ENCODE data around the gene C5orf63.
"Not testable (repeated sequence)": the region's sequence is repeated elsewhere in the genome, so short reads cannot be mapped to it uniquely, and the experiment has no call there.

The C5orf63 gene

DNA sequence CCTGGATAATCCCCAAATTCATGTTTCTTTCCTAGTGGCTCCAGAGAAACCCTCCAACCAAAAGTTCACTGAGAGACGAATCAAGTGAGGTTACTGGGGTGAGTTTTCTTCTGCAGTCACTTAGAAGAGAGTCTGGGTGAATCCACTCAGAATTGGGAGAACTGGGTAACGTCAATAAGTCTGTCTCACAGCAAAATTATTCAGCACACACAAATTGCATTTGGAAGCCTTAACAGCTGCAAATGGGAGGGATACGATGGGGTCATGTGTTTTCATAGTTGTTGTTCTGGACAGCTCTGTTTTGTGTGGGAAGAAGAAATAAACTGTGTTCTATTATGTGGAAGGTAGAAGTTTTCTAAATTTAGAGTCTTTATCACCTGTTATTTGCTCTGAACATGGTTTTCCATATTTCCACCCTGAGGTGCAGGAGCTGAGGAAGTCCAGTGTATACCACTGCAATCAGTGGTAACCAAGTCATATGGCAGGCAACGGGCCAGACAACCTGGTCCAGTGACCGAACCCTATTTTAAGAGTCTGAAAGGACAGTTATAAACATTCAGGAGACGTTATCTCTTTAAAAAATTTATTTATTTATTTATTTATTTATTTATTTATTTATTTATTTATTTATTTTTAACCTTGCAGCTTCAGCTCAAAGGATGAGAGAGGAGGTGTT lies 64.9 kb downstream of the C5orf63 start:
- DNase-seq (ENCODE audit: low read depth in 2 of 2), result no peak

DNA sequence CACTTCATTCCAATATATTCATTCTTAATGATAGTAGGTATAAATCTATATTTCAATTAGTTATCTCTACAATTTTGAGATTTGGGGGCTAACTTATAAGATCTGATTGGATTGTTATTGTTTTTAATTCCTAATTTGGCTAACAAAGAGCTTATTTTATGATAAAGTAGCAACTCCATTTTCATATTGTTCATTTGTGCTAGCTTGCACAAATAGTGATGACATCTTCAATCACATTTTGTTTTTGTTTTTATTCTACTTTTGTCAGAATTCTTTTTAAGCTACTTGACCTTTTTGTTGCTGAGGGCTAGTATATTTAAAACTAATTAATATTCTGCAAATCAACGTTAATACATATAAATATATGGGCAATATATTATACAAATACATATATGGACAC lies 65.8 kb downstream of the C5orf63 start:
- no peak for DNase-seq (ENCODE audit: low read depth in 2 of 2)

DNA sequence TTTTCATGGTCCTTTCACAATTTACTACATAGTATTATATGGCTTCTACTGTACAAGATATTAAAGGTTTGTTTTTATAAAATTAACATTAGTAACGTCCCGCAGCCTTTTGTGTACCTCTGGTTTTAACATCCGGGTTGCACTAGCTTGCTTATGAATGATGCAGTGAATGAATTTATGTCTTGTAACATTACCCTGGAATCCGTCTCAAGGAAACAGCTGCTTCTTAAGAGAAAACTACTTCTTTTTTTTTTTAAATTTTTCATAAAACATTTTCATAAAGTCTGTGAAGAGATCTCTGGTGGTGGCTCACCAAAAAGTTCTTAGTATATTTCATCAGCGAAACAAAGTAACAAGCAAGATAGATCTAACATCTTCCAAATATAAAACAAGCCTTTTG lies 66.6 kb downstream of the C5orf63 start:
- no peak for DNase-seq (ENCODE audit: low read depth in 2 of 2)

DNA sequence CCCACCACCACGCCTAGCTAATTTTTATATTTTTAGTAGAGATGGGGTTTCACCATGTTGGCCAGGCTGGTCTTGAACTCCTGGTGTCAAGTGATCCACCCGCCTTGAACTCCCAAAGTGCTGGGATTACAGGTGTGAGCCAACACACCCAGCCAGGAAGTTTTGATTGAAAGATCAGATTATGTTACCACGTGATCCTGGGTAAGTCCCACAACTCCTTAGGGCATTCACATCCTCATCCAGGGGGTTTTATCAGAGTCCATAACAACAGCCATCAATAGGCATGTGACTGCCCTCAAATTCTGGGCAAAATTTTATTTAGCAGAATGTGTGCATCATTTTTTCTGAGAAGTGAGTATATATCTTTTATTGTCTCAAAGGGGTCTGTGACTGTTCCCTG lies 68.0 kb downstream of the C5orf63 start:
- DNase-seq (ENCODE audit: low read depth in 2 of 2), result not testable (repeated sequence)

DNA sequence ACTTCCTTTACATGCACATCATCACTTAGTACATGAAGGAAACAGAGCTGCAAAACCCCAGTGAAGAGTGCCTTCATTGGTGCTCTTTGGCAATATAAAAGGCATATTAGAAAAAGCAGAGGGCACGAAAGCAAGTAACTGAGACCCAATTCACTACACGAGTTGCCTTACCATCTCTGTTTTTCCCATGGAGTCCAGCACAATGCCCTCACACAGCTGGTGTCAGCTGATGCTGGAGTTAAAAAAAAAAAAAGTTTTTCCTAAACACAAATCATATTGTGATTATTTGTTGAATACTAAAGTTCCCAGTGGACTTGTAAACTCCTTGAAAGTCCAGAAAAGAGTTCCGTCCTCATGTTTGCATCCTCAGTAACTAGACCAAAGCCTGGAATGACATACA lies 68.6 kb downstream of the C5orf63 start:
- DNase-seq (ENCODE audit: low read depth in 2 of 2), result no peak

DNA sequence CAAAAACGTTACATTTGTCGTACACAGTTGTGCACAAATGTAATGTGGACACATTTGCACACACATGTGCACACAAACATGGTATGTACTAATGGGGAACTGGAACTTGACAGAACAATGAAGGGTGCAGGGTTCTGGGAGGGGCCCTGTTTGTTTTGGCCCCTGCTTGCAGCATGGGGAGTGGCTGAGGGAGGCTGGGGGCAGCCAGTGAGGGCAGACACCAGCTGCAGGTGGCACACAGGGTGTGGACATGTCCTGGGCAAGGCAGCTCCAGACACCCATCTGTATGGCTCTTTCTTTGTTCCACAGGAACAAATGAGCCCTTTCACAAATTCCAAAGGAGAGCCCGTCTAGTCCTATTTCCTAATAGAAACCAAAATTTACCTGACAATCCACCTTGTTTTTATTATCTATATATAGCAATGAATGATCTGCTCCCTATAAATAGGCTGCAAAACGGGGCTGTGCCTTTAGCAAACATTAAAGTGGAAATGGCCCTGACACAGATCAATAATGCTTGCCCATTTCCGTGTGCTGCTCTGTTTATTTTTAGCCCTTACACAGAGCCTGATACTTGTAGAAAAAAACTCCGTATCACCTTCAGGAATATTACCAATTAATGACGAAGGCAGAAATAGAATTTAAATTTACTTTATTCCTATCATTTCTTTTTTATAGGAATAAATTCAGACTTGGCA lies 69.4 kb downstream of the C5orf63 start:
- DNase-seq (ENCODE audit: low read depth in 2 of 2), result no peak

DNA sequence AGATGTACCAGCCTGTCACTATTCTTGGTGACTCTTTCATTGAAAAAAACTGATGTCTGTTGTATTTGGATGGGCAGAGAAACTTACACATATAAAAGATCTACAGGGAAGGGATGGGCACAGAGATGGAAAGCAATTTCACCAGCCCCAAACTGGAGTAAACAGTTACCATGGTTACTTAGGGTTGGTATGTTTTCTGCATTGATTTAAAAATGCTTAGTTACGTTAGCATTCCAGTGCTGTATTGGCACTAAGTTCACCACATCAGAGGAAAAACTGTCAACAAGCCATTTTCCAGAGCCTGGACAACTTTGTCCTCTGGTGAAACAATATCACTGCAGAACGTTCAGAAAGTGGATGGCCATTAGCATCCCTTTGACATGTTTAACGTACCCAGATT lies 70.9 kb downstream of the C5orf63 start:
- DNase-seq (ENCODE audit: low read depth in 2 of 2), result no peak

DNA sequence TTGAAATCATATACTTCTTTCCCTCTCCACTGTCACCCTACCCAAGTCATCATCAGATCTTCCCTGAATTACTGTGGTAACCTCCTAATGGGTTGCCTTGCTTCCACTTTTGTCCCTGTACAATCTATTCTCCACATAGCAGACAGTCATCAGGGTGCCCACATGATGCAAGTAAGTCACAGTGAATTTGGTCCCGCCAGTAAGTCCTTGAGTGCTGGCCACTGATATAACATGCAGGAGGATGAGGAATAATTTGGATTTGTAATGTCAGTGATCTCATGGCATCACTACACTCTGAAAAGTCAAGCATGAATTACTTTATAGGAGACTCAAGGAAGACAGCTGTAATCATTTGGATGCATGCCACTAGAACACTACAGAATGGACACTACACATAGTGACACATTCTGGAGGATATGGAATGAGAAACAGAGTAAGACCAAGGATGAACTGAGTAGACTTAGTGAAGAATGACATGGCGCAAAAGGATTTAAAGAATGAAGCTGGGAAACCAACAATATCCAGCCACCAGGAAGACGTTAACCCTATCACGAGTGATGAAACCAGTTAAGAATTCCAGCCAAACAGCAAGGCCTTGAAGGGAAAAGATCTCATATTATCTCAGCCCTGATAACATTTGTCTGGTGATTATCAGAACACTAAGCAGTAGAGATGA lies 71.5 kb downstream of the C5orf63 start:
- no peak for DNase-seq (ENCODE audit: low read depth in 2 of 2)

All from activated CD4-positive, alpha-beta T cell treated with anti-CD3 and anti-CD28 coated beads for 24 hours (primary cell).